GM18873 (cell line): Measurements from ENCODE around the gene MACF1.
"Not testable (repeated sequence)": the region's sequence is repeated elsewhere in the genome, so short reads cannot be mapped to it uniquely, and the experiment has no call there.

ENCODE experiments used
- ATAC-seq: cut with Tn5 transposase; IDR thresholded peaks from one replicate; pipeline ENCODE4 v1.9.1; 2021; ENCODE audit warnings: mild to moderate bottlenecking, moderate library complexity, moderate number of reproducible peaks; ENCODE audit not compliant: unreplicated experiment, low FRiP score

Gene MACF1

DNA sequence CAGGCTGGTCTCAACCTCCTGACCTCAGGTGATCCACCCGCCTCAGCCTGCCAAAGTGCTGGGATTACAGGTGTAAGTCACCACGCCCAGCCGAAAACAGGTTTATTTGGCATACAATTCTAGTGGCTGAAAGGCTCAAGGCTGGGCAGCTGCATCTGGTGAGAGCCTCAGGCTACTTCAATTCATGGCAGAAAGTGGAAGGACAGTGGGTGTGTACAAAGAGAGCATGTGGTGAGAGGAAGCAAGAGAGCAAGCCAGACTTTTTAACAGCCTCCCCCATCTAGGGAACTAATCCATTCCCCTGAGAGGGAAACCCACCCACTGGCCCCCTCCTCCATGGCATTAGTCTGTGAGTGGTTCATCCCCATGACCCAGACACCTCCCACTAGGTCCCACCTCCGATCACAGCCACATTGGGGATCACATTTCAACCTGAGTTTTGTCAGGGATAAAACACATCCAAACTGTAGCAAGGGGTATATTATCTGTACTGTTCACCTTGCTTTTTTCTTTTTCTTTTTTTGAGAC lies 296.4 kb downstream of the MACF1 start:
- ATAC-seq = no peak

- no peak for ATAC-seq
Observed at GRCh38 chr1:39501666-39502065, 297.2 kb downstream of the MACF1 start.

DNA sequence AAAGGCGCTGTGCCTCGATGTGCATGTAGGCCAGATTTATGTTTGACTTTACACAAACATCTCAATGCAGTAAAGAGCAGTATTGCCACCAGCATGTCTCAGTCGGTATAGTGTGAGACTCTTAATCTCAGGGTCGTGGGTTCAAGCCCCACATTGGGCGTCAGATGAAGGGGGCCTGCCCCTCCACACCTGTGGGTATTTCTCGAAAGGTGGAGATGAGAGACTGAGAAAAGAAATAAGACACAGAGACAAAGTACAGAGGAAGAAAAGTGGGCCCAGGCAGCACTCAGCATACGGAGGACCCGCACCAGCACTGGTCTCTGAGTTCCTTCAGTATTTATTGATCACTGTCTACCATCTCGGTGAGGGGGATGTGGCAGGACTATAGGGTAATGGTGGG lies 299.9 kb downstream of the MACF1 start:
- not testable (repeated sequence) for ATAC-seq

- no peak for ATAC-seq
Observed at GRCh38 chr1:39505289-39505688, 300.8 kb downstream of the MACF1 start.

GRCh38 chr1:39507230-39507928 lies 302.9 kb downstream of the MACF1 start:
- no peak for ATAC-seq

- ATAC-seq = no peak
Observed at GRCh38 chr1:39508266-39508665, 303.8 kb downstream of the MACF1 start.

DNA sequence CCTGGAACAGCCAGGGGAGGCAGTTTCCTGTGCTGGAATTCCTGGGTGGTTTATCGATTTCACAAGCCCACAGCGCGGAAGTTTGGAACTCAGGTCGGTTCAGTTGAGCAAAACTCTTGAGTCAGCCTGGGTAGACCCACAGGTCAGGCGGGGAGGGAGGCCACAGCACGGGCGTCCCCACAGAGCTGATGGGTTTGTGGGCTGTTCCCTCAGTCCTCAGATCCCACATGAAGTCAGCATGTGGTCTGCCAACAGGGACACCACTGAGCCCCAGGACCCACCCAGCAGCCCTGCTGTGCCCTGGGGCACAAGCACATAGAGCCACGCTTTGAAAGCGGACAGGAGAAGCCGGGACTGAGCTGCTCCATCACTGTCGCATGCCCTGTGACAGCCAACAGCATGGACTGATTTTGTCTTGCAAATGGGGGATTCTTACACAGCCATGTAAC lies 304.4 kb downstream of the MACF1 start:
- ATAC-seq = peak; percentile 14

DNA sequence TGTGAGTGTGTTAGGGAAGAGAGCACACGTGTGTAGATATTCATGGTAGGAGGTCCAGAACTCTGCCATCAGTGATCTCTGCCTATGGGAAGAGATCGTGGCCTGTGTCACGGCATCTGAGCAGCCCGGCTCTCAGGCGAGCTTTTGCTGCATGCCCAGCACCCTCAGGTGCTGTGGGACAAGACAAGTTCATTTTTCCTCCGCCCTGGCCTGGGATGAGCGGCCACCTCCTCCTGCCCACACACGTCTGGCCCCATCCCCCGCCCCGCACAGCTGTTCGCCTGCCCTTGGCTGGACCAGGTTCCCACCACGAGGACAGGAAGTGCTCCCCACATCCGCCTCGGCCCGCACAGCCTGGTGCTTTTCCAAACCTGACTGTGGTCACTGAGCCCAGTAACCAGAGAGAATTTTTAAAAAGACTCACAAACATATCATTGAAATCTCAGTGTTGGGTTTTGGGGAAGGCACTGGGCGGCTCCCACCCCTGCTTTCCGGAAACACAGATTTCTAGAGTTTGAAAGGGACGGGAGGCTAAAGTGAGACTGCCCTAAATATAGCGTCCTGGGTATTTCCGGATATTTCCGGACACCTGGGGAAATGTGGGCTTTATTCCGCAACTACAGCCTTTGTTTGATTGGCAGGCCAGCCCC lies 305.0 kb downstream of the MACF1 start:
- peak; percentile 56 for ATAC-seq

- not testable (repeated sequence) for ATAC-seq
Observed at GRCh38 chr1:39510570-39511186, 306.2 kb downstream of the MACF1 start.

DNA sequence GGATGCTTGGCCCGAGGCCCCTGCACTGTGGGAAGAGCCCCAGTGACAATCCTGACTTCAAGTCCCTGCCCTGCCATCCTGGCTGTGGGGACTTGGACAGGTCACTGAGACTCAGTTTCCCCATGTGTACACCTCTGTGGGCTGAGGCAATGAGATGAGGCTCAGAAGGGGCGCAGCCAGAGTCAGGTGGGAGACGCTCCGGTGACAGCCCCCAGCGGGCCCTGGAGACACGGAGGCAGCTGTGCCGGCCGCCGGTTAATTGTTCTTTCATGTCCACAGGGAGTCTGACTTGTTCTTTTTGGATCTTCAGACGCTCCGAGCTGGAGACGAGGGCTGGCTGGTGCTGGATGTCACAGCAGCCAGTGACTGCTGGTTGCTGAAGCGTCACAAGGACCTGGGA lies 307.0 kb downstream of the MACF1 start:
- ATAC-seq = not testable (repeated sequence)

DNA sequence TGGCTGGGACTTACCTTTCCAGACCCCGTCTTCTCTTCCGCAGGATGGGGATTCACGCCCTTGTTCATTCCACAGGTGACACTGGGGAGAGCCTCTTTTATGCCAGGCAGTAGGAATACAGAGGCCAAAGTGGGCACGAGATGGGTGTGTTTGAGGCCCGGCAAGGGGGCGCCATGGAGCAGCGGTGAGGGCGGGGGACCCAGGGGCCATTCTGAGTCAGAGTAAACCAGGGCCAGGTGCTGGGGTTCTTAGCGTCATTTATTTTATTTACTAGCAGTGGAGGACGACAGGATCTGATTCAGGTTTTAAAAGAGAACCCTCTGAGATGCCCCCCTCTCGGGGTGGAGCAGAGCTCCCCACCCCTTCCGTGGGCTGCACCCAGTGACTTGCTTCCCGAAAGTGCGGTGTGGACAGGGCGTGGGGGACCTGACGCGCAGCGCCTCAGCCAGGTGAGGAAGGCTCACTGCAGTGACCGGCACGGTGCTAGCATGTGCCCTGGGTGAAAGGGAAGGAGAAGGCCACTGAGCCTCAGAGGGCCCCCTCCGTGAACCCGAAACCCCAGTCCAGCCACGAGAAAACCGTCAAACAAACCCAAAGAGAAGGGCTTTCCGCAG lies 307.8 kb downstream of the MACF1 start:
- ATAC-seq = not testable (repeated sequence)

GRCh38 chr1:39514710-39515124 lies 310.2 kb downstream of the MACF1 start:
- not testable (repeated sequence) for ATAC-seq

GRCh38 chr1:39515131-39516086 lies 310.9 kb downstream of the MACF1 start:
- ATAC-seq = not testable (repeated sequence)

DNA sequence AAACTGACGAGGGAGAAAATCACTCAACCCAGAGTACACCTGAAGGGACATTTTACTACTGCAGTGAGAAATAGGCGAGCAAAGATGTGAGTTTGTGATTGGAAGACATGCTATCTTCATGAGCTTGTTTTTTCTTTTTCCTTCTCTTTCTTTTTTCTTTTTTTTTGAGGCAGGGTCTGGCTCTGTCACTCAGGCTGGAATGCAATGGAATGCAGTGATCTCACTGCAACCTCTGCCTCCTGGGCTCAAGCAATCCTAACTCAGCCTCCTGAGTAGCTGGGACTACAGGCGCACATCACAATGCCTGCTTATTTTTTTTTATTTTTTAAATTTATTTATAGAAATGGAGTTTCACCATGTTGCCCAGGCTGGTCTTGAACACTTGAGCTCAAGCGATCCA lies 312.3 kb downstream of the MACF1 start:
- not testable (repeated sequence) for ATAC-seq

GRCh38 chr1:39517936-39518335 lies 313.4 kb downstream of the MACF1 start:
- ATAC-seq = not testable (repeated sequence)

GRCh38 chr1:39519376-39519775 lies 314.9 kb downstream of the MACF1 start:
- ATAC-seq = not testable (repeated sequence)

DNA sequence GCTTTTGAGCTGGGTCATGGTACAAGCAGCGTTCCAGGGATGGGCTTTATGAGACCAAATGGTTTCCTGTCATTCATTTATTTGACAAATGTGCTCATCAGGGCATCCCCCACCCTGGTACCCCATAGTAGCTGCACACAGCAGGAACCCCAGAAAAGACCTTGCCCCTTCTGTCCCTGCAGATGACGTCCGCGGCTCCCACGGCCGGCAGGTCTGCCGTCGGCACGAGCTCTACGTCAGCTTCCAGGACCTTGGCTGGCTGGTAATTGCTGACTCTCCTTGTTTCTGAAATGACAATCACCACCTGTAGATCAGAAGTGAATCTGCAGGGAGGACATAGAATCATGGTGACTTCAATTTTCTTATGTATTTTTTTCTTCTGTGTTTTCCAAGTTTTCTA lies 317.7 kb downstream of the MACF1 start:
- not testable (repeated sequence) for ATAC-seq

GRCh38 chr1:39522661-39523567 lies 318.4 kb downstream of the MACF1 start:
- no peak for ATAC-seq

- no peak for ATAC-seq
Observed at GRCh38 chr1:39524171-39524570, 319.7 kb downstream of the MACF1 start.
